Adrenal gland (tissue), 12 donors: Measurements from ENCODE around the gene KDM2B. TPM values are rescaled to one million over a fixed set of nuclear protein-coding genes. Genes with fewer than 3 reads are reported as not detected.

Source experiments
- DNase-seq, 7 donors: peaks; one replicate each; pipeline ENCODE4 v3.0.0-alpha.2; 2019 to 2020
- H3K27ac ChIP-seq, 5 donors: fragments of 200-600 bp; sonication (generic) in 4 of 5; 1 replicate in 3 of 5; 2 replicates in 2 of 5; pipeline versions ENCODE4 v1.5.1 to v1.8.0; 2016 to 2020; ENCODE audit warnings: mild to moderate bottlenecking in 1 of 5
- H3K27me3 ChIP-seq: fragments of 200-600 bp; 2 replicates; pipeline ENCODE4 v1.8.0; 2021
- H3K36me3 ChIP-seq, 2 donors: fragments of 200-600 bp; replicated peaks in 1 of 2; 1 replicate in 1 of 2; 2 replicates in 1 of 2; pipeline versions ENCODE4 v1.5.1 to v1.8.0; 2018 to 2022
- H3K4me1 ChIP-seq, 2 donors: fragments of 200-600 bp; replicated peaks in 1 of 2; 1 replicate in 1 of 2; 2 replicates in 1 of 2; pipeline versions ENCODE4 v1.5.1 to v1.8.0; 2018 to 2021
- H3K4me3 ChIP-seq, 4 donors: fragments of 200-600 bp; sonication (generic) in 3 of 4; one replicate each; pipeline ENCODE4 v1.5.1; 2016 to 2018
- H3K9me3 ChIP-seq, 3 donors: fragments of 200-600 bp; sonication (generic) in 1 of 3; replicated peaks in 1 of 3; 1 replicate in 2 of 3; 2 replicates in 1 of 3; pipeline versions ENCODE4 v1.5.1 to v1.8.0; 2016 to 2021
- POLR2A ChIP-seq, 2 donors: fragments of 450-650 bp; IDR thresholded peaks; one replicate each; pipeline ENCODE4 v1.6.1; 2017; ENCODE audit warnings: antibody characterized with exemption in 2 of 2, mild to moderate bottlenecking in 2 of 2, moderate library complexity in 1 of 2
- WGBS, 4 donors: extraction: QIAGEN DNeasy Blood & Tissue Kit in 2 of 4; methylation state at CpG; one replicate each; pipeline versions ENCODE4 v1.1.5 to v1.1.7; 2013 to 2017; 5-methylcytosine and 5-hydroxymethylcytosine counted together
- intact Hi-C, 2 donors: fragments of 100-400 bp; cut with DNase I; formaldehyde crosslinking; loops; one replicate each; pipeline versions ENCODE4 v1.14.1 to v1.15.0; 2022 to 2023
- polyA plus RNA-seq, 3 donors: library from polyadenylated mRNA; stranded (reverse); fragments of 200-250 nt in 2 of 3; fragments of 350-450 nt in 1 of 3; fragmentation: Illumina TruSeq in 1 of 3; extraction: RNeasy Lipid Tissue Mini Kit (QIAGEN cat#74804) in 1 of 3; gene quantifications; one replicate each; pipeline ENCODE4 v1.2.3, GENCODE V29; 2013 to 2014
- total RNA-seq, 9 donors: library from RNA; depleted of rRNA in 4 of 9; stranded (reverse); fragments of >200 nt in 4 of 9; fragments of 120-200 nt in 1 of 9; fragmentation: NEBNext Ultra II Directional in 1 of 9; extraction: Animal tissue kit (Norgen Biotek cat#: 25700) in 1 of 9; gene quantifications; one replicate each; pipeline versions ENCODE4 v1.1.0 to v1.2.4, GENCODE V29; 2013 to 2023
- TF ChIP-seq, protein P1 (sequence below), 6 experiments: fragments of 450-650 bp in 4 of 6; fragments of 200-600 bp in 2 of 6; sonication (generic) in 1 of 6; IDR thresholded peaks; 1 replicate in 5 of 6; 2 replicates in 1 of 6; pipeline versions ENCODE4 v1.5.1 to v1.8.0; 2016 to 2021; ENCODE audit warnings: antibody characterized with exemption in 6 of 6, mild to moderate bottlenecking in 2 of 6, moderate library complexity in 1 of 6
- donor health status: healthy with polysubstance abuse.
- donor health status: Bipolar disorder and iron deficiency.
- donor health status: DM: yes; HTN: yes; CAD: no.
- donor health status: DM: no; HTN: no; CAD: no.
- donor health status: DM: no; HTN: no; CAD: no.
- donor health status: DM: yes; HTN: yes; CAD: no.

Gene KDM2B
- total and polyA plus RNA-seq, 12 donors = 5.0 to 40.6 (median 17.2) TPM

DNA sequence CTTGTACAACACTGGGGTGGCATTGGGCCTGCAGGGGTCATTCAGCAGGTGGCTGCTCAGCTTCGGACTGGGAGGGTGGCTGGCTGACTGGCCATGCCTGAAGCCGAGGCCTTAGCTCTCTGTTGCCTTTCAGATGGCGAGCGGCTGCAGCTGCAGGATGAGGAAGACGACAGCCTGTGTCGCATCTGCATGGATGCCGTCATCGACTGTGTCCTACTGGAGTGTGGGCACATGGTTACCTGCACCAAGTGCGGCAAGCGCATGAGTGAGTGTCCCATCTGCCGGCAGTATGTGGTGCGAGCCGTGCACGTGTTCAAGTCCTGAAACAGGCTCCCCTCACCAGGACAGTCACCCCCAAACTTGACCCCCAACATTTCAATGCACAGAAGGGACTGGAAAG is 157.6 kb downstream of the KDM2B start:
- Histone ChIP-seq H3K4me3 (no peak overlapping the region), H3K4me1 (peaks cover 0 to 10% of the 10 kb centered on the region in 2 donors), H3K36me3 (peaks cover 0 to 47% of the 10 kb centered on the region in 2 donors), H3K9me3 (no peaks in the 10 kb centered on the region), H3K27ac (no peak overlapping the region), H3K27me3 (no peaks in the 10 kb centered on the region)
- TF ChIP-seq, protein P1, sequence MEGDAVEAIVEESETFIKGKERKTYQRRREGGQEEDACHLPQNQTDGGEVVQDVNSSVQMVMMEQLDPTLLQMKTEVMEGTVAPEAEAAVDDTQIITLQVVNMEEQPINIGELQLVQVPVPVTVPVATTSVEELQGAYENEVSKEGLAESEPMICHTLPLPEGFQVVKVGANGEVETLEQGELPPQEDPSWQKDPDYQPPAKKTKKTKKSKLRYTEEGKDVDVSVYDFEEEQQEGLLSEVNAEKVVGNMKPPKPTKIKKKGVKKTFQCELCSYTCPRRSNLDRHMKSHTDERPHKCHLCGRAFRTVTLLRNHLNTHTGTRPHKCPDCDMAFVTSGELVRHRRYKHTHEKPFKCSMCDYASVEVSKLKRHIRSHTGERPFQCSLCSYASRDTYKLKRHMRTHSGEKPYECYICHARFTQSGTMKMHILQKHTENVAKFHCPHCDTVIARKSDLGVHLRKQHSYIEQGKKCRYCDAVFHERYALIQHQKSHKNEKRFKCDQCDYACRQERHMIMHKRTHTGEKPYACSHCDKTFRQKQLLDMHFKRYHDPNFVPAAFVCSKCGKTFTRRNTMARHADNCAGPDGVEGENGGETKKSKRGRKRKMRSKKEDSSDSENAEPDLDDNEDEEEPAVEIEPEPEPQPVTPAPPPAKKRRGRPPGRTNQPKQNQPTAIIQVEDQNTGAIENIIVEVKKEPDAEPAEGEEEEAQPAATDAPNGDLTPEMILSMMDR (IDR thresholded peaks at IDR 0.05) = no peak
- TF ChIP-seq POLR2A (IDR thresholded peaks at IDR 0.05) = no peak
- WGBS, 4 donors = 96 to 100% (median 98%) methylated on average over 2 to 14 of the region's 14 CpGs
- intact Hi-C loops = no loop called here
- peak in 1 of 7 donors; percentile 48 for DNase-seq

DNA sequence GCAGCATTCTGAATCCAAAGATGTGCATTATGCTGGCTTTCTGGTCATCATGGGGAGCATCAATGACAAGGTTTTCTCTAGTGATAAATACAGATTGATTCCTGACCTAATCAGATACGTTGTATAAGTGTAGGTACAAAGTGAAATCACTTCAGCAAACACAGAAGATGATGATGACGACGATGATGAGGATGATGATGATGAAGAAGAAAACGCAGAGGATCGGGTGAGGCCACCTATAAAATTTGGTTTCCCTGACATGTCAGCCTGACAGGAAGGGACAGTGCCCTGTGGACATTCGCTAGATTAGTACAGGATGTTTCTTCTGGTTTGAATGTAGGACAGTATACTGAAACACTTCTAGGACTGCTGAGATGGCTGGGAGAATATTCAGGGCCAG is 160.7 kb downstream of the KDM2B start:
- Histone ChIP-seq H3K27me3 (no peaks in the 10 kb centered on the region), H3K4me1 (no peaks in the 10 kb centered on the region), H3K4me3 (no peak overlapping the region), H3K36me3 (peaks cover 0 to 46% of the 10 kb centered on the region in 2 donors), H3K9me3 (no peaks in the 10 kb centered on the region), H3K27ac (no peak overlapping the region)
- TF ChIP-seq, protein P1 (IDR thresholded peaks at IDR 0.05) = no peak
- no peak for TF ChIP-seq POLR2A (IDR thresholded peaks at IDR 0.05)
- WGBS, 4 donors = 93 to 96% (median 94%) methylated on average over 6 of the region's 6 CpGs
- intact Hi-C loops = no loop called here
- no peak for DNase-seq

DNA sequence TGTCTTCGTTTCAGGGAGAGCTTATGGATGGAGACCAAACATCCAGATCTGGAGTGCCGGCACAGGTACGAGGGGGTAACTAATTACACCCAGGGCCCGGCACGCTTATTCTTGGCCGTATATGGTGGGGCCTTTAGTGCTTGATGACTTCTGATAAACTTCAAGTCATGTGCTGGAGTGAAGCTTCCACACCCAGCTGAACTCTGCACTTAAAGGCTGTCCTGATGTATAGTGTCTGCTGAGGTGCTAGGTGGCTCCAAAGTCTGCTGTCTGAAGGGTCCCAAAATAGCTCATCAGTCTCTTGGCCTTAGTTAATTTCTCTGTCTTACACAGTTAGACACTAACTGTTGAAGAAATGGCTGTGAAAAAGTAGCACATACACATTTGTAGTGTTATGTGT is 163.0 kb downstream of the KDM2B start:
- peaks cover 0 to 35% of the 10 kb centered on the region in 2 donors for H3K36me3 ChIP-seq
- no peaks in the 10 kb centered on the region for H3K27me3 ChIP-seq
- no peak overlapping the region for H3K4me3 ChIP-seq
- WGBS, 4 donors = 92 to 96% (median 95%) methylated on average over 6 of the region's 6 CpGs
- DNase-seq = no peak
- H3K27ac ChIP-seq = no peak overlapping the region
- no peak for TF ChIP-seq POLR2A (IDR thresholded peaks at IDR 0.05)
- TF ChIP-seq, protein P1 (IDR thresholded peaks at IDR 0.05) = no peak
- intact Hi-C loops = no loop called here
- H3K4me1 ChIP-seq = no peaks in the 10 kb centered on the region
- H3K9me3 ChIP-seq = no peaks in the 10 kb centered on the region

DNA sequence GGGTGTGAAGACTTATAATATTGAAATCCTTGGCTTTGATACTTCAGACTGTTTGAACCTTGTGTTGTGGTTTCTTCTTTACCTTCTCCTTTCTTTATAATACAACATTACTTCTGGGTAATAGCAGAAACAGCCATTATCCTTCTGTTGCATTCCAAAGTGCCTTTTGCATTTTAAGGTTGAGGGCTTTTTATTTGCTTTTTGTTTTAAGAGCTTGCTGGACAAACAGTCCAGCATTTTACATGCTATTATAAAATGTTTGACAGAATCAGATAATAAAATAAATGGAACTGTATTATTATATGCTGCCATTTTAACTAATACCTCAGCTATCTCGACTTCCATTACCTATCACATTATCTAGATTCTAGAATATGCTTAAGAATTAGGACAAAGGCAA is 166.9 kb downstream of the KDM2B start:
- DNase-seq = no peak
- peaks cover 0 to 12% of the 10 kb centered on the region in 2 donors for H3K36me3 ChIP-seq
- no peaks in the 10 kb centered on the region for H3K4me1 ChIP-seq
- no peaks in the 10 kb centered on the region for H3K9me3 ChIP-seq
- no peaks in the 10 kb centered on the region for H3K27me3 ChIP-seq
- H3K4me3 ChIP-seq = no peak overlapping the region
- intact Hi-C loops = no loop called here
- WGBS, 4 donors = 88 to 100% (median 93%) methylated on average over 1 of the region's 1 CpG
- no peak for TF ChIP-seq POLR2A (IDR thresholded peaks at IDR 0.05)
- TF ChIP-seq, protein P1 (IDR thresholded peaks at IDR 0.05) = no peak
- H3K27ac ChIP-seq = no peak overlapping the region
